MM.1S (cell line): ENCODE data around the gene TENT4A.

Experiments used
- EZH2 ChIP-seq: fragments of 300-600 bp; sonication (generic); optimal IDR thresholded peaks from 2 replicates; pipeline ENCODE3; 2017; ENCODE audit warnings: low read depth, mild to moderate bottlenecking, antibody characterized with exemption, low read length, mixed read lengths
- EZH2phosphoT487 ChIP-seq: fragments of 300-600 bp; sonication (generic); IDR thresholded peaks from 2 replicates; pipeline ENCODE4 v1.6.1; 2018; ENCODE audit warnings: antibody characterized with exemption, low read length
- TF ChIP-seq, protein P1 (sequence below): fragments of 300-600 bp; sonication (generic); IDR thresholded peaks from 2 replicates; pipeline ENCODE4 v1.5.1; 2016; ENCODE audit warnings: antibody characterized with exemption, low read length, mixed read lengths

DNA sequence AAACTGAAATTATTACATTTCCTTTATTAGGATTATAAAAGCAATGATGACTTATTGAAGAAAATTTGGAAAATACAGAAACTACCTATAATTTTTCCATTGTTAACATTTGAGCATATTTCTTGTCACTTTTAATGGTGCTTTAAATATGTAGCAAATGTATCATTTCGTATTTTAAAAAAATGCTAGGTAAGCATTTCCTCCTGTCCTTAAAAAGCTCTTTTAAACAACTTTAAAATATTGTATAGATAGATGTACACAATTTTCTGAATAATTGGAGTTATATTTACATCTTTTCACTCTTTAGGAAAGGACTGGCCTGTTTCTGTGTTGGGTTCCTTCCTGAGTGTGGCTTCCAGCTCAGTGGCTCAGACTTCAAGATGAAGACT lies 15.6 kb downstream of the TENT4A start:
- TF ChIP-seq, protein P1, sequence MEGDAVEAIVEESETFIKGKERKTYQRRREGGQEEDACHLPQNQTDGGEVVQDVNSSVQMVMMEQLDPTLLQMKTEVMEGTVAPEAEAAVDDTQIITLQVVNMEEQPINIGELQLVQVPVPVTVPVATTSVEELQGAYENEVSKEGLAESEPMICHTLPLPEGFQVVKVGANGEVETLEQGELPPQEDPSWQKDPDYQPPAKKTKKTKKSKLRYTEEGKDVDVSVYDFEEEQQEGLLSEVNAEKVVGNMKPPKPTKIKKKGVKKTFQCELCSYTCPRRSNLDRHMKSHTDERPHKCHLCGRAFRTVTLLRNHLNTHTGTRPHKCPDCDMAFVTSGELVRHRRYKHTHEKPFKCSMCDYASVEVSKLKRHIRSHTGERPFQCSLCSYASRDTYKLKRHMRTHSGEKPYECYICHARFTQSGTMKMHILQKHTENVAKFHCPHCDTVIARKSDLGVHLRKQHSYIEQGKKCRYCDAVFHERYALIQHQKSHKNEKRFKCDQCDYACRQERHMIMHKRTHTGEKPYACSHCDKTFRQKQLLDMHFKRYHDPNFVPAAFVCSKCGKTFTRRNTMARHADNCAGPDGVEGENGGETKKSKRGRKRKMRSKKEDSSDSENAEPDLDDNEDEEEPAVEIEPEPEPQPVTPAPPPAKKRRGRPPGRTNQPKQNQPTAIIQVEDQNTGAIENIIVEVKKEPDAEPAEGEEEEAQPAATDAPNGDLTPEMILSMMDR, result no peak
- TF ChIP-seq EZH2, result no peak
- no peak for TF ChIP-seq EZH2phosphoT487
